Stimulated activated CD8-positive, alpha-beta memory T cell treated with anti-CD3 and anti-CD28 coated beads, Interleukin-4, amount 100 ng/mL, for 4 hours (primary cell): Measurements from ENCODE around the gene ATP5MK.
A peak's percentile ranks its signal among the peaks of the same experiment; 100 is the strongest.
"Not testable (repeated sequence)": the region's sequence is repeated elsewhere in the genome, so short reads cannot be mapped to it uniquely, and the experiment has no call there.

Experiments
- DNase-seq, 2 donors: peaks; one replicate each; pipeline ENCODE4 v3.0.0-alpha.2; 2020; ENCODE audit warnings: low read depth in 2 of 2, low spot score in 1 of 2

Gene ATP5MK

DNA sequence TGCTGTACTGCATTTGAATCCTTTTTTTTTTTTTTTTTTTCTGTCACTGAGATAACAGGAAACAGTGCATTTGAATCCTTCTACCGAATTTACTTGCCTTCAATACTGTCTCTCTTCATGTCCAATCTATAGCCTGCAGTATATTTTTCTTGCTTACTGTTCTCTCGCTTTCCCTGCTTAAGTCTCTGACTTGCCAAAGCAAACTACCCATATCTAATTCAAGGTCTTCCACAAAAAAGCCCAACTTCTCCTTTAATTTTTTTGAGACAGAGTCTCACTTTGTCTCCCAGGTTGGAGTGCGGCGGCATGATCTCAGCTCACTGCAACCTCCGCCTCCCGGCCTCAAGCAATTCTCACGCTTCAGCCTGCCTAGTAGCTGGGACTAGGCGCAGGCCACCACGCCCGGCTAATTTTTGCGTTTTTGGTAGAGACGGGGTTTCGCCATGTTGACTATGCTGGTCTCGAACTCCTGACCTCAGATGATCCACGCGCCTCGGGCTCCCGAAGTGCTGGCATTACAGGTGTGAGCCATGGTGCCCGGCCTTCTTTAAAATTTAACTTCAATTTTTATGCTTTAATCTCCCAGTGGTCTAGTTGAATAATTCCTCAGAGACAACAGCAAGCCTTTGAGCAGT lies 1.0 kb upstream of the ATP5MK start:
- no peak for DNase-seq

- no peak for DNase-seq
Observed at GRCh38 chr10:103396789-103397087, 463 bp upstream of the ATP5MK start.

- no peak for DNase-seq
Observed at GRCh38 chr10:103395754-103396066, 565 bp downstream of the ATP5MK start.

DNA sequence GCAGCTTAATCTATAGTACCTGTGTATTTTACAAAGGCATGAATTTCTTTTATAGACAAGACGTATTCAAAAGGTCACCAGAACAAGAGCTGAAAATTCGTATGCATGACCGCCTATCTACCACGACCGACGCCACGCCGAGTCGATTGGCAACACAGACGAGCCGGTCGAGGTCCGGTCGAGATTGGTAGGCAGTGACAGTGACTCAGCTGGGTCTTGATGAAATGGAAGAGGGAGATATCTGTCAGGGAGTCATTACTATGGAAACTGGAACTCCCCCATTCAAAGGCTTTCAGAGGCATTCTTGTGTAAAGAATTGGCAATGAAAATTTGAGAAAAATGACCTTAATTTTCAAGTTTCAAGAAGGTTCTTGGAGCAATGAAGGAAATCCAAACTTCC lies 2.1 kb downstream of the ATP5MK start:
- DNase-seq, result no peak

DNA sequence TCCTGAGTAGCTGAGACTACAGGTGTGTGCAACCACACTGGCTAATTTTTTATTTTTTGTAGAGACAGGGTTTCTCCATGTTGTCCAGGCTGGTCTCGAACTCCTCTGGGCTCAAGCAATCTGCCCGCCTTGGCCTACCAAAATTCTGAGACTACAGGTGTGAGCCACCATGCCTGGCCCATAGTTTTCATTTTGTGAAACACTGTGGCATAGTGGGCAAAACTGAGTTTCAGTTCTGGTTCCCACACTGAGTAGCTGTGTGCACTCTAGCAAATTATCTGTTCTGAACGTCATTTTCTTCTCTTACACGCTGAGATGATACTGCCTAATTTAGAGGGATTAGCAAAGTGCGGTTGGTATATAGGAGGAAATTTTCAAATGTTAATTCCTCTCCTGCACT lies 13.5 kb downstream of the ATP5MK start:
- DNase-seq, result no peak

- DNase-seq, result no peak
Observed at GRCh38 chr10:103374263-103374662, 22.0 kb downstream of the ATP5MK start.

GRCh38 chr10:103373544-103373943 lies 22.7 kb downstream of the ATP5MK start:
- DNase-seq, result no peak

DNA sequence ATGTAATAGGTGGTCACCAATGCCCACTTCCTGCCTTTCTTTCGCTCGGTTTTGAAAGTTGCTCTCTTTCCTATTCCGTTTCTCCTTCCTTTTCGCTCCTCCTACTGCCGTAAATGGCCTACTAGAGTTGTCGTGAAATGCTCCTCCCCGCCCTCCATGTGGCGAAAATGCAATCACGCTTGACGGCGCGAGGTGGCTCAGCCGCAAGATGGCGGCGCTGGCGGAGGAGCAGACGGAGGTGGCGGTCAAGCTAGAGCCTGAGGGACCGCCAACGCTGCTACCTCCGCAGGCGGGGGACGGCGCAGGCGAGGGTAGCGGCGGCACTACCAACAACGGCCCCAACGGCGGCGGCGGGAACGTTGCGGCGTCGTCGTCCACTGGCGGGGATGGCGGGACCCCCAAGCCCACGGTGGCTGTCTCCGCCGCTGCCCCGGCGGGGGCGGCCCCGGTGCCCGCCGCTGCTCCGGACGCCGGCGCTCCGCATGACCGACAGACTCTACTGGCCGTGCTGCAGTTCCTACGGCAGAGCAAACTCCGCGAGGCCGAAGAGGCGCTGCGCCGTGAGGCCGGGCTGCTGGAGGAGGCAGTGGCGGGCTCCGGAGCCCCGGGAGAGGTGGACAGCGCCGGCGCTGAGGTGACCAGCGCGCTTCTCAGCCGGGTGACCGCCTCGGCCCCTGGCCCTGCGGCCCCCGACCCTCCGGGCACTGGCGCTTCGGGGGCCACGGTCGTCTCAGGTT lies 28.3 kb downstream of the ATP5MK start, which contains the start of gene TAF5:
TSS of gene TAF5 (plus strand) at position 195 of the 737 bp plus-strand sequence. CDS start at position 209, 14 bp downstream.
- DNase-seq, result peak; percentile 72 to 76

- no peak for DNase-seq
Observed at GRCh38 chr10:103367379-103367781, 28.9 kb downstream of the ATP5MK start.

DNA sequence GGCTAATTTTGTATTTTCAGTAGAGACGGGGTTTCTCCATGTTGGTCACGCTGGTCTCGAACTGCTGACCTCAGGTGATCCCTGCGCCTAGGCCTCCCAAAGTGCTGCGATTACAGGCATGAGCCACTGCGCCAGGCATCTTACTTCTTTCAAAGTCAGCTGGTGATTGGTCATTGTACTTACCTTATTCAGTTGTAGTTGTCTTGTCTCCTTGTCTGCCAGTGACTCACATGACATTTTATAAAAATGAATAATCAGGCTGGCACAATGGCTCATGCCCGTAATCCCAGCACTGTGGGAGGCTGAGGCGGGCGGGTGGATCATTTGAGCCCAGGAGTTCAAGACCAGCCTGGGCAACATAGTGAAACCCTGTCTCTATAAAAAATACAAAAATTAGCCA lies 35.5 kb downstream of the ATP5MK start:
- not testable (repeated sequence) for DNase-seq

DNA sequence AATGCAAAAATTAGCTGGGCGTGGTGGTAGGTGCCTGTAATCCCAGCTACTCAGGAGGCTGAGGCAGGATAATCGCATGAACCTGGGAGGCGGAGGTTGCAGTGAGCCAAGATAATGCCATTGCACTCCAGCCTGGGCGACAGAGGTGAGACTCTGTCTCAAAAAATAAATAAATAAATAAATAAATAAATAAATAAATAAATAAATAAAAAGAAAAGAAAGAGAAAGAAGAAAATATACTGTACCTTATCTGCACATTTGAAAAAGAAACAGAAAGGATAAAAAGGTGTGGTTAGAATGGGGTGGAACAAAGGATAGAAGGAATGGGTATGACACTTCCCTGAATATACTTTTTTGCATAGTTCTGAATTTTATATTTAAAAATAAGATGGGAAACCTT lies 36.8 kb downstream of the ATP5MK start:
- not testable (repeated sequence) for DNase-seq

- DNase-seq, result no peak
Observed at GRCh38 chr10:103355906-103356599, 40.2 kb downstream of the ATP5MK start.

- DNase-seq, result not testable (repeated sequence)
Observed at GRCh38 chr10:103354567-103354966, 41.7 kb downstream of the ATP5MK start.

DNA sequence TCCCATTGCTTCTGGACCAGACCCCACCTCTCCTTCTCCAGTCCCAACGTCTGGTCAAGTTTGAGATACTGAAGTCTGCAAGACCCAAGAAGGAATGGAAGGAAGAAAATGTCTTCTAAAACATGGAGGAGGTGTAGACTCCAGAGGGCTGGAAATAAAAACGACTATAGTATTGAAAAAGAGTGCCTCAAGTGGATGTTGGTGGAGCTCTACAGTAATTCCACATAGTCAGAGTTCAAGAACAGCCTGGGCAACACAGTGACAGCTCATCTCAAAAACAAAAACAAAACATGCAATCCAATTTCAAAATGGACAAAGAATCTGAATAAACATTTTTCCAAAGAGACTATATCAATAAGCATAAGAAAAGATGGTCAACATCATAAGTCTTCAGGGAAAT lies 43.0 kb downstream of the ATP5MK start:
- DNase-seq, result no peak

DNA sequence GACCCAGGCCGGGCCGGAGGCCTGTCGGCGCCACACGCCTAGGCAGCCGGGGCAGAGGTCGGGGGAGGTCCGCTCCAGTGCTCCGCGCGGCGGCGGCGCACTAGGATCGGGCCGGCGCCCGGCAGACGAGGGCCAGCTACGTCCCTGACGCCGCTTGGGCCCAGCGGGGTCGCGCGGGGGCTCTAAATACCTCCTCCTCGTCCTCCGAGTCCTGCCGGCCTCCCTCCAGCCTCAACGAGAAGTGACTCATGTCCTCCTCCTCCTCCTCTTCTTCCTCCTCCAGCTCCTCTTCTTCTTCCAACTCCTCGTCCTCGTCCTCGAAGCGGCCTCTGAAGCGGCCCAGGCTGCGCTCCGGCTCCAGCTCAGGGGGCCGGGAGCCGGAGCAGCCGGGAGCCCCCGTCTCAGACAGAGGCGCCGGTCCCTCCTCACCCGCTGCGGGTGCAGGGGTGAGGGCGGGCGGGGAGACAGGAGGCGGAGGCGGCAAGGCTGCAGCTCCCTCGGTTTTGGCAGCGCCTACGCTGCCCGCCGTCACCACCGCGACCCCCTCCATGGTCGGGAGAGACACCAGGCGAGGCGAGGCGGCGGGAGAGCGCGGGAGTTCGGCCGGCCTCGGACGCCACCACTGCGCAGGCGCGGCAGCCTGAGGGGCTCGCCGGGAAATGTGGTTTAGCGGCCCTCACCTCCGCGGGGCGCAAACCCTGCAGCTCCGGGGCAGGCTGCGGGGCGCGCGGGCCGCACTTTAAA lies 45.6 kb downstream of the ATP5MK start, which contains the start of gene PCGF6:
TSS of gene PCGF6 (minus strand) at position 624 of the 744 bp plus-strand sequence. CDS start at position 550, 74 bp downstream.
- peak; percentile 6 to 29 for DNase-seq

DNA sequence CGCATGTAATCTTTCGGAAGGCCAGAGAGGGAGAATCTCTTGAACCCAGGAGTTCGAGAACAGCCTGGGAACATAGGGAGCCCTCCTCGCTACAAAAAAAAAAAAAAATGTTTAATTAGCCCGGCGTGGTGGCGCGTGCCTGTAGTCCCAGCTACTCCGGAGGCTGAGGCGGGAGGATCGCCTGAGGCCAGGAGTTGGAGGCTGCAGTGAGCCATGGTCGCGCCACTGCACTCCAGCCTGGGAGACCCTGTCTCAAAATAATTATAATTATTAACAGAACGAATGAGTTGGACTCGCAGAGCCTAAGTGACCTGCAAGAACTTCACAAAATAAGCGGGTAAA lies 46.1 kb downstream of the ATP5MK start:
- DNase-seq, result no peak
